Activated T-cell treated with anti-CD3 and anti-CD28 coated beads for 4 hours (primary cell): ENCODE data around the gene LRRC8B.
"Not testable (repeated sequence)": the region's sequence is repeated elsewhere in the genome, so short reads cannot be mapped to it uniquely, and the experiment has no call there.

ENCODE experiments used
- DNase-seq: peaks from one replicate; pipeline ENCODE4 v3.0.0-alpha.2; 2020

Gene LRRC8B

DNA sequence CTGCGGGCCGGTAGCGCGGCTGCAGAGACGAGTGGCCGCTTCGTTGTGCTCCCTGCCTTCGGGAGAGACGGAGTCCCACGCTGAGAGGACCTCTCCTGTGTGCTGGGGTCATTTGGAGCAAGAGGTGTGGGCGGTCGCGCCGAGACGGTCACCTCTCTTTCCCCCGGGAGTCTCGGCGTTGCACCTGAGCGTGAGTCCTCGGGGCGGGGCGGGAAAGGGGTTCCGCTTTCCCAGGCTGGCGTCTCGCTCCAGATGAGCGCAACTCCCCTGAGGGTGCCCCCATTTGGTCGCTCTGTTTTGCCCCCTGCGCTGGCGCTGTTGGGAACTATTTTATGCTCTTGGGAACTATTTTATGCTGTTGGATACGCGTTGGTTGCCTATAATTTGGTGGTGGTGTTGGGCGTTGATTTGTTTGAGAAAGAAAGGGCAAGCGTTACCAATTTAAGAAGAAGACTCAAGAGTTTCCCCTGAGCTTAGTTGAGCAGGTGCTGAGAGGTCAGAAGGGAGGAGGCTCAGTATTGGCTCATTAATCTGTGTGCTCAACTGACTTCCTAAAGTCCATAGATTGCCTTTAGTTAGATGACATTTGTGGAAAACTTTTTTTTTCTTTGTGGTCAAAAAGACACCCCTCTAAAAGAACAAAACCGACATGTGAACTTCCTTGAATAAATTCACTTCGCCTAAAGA, 683 bp downstream of the LRRC8B start:
- DNase-seq = peak; percentile 36

- DNase-seq = no peak
Measured at GRCh38 chr1:89527256-89527655, 2.6 kb downstream of the LRRC8B start.

- no peak for DNase-seq
Measured at GRCh38 chr1:89527750-89528381, 3.2 kb downstream of the LRRC8B start.

GRCh38 chr1:89528382-89528780, 3.8 kb downstream of the LRRC8B start:
- no peak for DNase-seq

- no peak for DNase-seq
Measured at GRCh38 chr1:89529196-89529595, 4.6 kb downstream of the LRRC8B start.

DNA sequence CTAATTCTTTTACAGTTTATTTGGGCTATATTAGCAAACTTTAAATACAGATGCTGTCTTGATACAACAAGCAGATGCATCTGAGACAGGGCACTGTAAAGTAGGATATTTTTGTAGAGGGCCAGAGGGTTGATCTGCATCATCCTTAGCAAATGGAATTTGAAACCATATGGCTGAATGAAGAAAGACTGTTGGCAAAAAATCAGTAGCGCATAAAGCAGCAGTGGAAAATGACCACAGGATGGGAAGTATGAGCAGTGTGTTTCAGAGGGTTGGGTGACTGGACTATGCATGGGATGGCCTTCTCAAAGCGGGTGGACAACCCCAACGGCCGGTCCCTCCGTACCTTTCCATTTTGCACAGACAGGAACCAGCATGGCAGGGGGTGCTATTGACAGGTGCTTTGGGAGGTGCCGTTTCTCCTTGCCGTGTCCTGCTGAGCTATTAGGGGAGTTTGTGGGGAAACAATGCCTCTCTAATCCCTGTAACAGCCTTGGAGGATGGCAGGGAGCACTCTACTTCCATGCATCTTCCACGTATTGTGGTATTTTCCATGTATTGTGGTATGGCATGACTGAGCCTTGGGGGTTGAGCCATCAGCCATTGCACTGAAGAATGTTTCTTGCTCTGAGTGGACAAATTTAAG, 5.9 kb downstream of the LRRC8B start:
- no peak for DNase-seq

DNA sequence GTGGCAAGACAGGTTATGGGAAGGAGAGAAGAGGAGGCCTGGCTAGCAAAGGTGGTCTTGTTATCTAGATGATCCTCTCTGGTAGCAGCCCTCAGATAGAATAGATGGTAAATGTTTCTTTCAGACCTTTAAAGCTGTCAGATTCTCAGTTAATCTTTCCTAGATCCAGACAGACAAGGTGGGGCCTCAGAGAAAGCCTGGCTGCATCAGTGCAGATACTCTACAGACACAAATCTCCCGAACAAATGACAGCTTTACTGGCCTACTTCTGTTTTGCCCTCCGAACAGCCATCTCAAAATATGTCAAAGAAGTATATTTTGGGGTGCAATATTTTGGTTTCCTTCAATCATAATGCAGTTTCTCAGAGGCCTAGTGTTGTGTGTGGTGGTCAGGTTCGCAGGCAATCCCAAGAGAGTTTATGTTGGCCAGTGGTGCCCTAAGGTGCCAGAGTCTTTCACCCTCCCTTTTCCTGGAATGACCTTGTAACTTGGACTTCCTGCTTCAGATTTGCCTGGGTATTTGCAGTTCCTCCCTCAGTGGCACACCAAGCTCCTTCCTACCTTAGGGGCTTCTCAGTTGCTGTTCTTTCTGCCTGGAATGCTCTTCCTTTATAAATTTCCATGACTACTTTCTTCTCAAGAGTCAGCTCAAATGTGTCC, 7.0 kb downstream of the LRRC8B start:
- DNase-seq = no peak

DNA sequence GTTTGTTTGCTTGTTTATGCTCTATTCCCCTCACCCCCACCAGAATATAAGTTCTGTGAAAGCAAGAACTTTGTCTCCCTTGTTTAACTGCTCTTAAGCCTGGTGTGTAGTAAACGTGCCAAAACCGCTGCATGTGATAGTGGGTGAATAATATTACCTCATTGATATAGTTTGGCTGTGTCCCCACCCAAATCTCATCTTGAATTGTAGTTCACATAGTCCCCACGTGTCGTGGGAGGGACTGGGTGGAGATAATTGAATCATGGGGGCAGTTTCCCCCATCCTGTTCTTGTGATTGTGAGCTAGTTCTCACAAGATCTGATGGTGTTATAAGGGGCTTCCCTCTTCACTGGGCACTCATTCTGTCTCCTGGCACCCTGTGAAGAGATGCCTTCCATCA, 7.6 kb downstream of the LRRC8B start:
- no peak for DNase-seq

- no peak for DNase-seq
Measured at GRCh38 chr1:89532866-89533265, 8.2 kb downstream of the LRRC8B start.

GRCh38 chr1:89535537-89535936, 10.9 kb downstream of the LRRC8B start:
- no peak for DNase-seq

DNA sequence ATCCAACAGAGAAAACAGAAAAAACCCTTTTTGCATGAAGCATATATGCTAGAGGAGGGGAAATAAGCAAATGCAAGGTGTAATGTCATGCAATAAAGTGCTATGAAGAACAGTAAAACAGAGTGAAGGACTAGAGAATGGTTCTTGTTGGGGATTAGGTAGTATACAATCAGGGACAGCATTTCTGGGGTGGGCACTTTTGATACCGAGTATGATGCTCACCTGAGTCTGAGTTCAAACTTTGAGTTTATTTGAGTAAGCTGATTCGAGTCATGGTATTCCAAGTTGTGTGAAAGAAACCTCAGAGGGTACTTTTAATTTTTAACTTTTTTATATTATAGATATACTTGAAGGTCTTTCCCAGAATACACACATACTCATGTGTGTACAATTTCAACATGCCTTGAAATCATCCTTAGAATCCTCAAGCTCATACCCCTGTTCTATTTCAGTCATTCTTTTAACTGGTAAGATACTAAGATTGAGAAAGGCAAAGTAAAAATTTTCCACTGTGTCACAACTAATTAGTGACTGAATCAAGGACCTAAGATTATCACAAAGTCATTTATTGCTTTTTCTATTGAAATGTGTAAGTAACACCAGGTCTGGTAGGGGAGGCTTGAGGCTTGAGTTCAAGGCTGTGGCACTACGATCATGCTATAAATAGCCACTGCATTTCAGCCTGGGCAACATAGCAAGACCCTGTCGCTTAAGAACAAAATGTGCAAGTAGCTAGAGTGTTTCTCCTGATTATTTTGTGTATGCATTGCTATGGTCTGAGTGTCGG, 12.1 kb downstream of the LRRC8B start:
- no peak for DNase-seq

DNA sequence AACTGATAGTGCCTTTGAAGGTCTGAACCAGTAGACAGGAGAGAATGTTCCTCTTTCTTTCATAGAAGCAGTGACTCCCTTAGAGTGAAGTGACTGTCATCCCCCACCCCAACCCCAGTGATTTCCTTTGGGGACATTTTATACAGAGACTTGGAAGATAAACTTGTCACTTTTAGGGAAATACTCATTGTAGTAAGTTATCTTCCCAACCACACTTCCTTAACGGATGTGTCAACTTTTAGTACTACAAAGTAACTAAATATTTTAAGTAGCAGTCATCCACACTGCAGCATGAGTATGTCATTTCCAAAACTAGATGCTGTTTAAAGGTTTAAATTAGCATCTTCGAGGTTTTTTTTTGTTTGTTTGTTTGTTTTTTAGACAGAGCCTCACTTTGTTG, 13.7 kb downstream of the LRRC8B start:
- no peak for DNase-seq

- no peak for DNase-seq
Measured at GRCh38 chr1:89539128-89539527, 14.5 kb downstream of the LRRC8B start.

GRCh38 chr1:89540406-89540970, 15.9 kb downstream of the LRRC8B start:
- no peak for DNase-seq

DNA sequence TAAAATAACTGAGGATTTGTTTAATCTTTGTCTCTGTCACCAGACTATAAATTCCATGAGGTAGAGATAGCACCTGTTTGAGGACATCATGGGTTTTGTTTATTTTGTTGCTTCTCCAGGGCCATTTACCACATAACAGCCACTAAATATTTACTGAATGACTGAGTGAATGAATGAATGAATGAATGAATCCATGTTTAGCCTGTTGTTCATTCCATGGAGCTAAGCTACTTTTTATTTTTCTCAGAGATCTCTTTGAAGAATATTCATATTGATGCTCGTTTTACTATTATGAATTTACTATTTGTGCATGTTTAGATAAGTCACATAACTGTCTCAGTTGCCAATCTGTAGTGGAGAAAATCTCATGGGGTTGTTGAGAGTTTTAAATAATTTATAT, 17.7 kb downstream of the LRRC8B start:
- no peak for DNase-seq

- not testable (repeated sequence) for DNase-seq
Measured at GRCh38 chr1:89543632-89544031, 19.0 kb downstream of the LRRC8B start.

DNA sequence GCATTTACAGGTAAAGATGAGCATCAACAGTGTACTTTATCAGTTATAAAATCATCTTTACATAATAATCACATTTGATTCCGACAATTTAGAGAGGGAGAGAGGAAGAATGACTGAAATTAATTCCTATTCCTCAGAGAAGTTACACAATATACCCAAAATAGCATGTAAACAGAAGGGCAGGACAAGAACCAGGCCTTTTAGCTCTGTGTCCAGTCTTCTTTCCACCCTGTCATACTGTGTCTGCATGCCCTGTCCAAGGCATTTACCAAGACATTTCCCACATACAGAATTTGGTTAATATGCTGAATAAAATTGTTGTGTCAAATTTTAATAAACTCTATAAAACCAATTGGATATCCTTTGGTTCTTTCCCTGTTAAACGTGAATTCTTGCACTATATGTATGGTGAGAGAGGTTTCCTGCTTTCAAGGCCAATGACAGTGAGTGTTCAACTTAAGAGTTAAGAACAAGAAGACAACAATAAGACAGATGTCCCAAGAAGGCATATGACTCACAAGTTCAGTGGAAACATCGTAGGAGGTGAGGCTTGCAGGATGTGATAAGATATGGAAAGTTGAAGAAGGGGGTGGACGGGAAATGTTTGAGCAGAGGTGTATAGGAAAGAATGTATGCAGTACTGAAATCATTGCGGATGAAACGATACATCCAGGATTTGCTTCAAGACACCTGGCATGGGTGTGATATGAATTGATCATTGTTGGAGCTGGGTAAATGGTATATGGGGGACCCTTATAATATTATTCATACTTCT, 20.8 kb downstream of the LRRC8B start:
- DNase-seq = peak; percentile 57

DNA sequence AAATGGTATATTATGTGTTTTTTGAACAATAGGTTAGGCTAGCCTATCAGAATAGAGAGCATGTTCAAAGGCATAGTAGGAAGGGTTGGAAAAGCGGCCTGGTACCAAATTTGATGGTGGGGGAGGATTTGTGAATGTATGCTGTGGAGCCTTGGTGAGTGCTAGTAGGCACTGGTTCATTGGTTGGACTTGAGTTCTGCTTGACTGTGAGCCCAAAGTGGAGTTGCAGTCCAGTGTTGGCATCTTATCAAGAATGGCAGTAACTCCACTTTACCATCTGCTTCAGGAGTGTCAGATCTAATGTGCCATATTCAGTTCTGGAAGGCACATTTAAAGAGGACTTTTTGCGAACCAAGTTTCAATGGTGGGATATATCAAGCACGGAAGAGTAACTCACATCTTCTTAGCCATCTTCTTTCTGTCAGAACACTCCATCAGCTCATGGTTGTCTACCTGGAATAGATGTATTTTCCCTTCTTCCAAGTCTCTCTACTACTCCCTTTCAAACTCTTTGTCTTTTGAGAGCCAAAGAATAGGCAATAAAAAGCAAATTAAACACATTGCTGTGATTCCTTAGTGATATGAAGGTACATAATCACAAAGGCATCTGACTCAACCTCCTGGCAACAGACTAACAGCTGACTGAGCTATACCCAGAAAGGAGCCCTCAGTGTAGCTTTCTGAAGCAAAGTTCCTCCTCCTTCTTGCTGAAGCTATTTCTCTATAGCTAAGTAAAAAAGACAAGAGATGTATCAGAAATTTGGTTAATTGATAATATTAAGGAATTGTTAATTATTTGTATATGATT, 21.7 kb downstream of the LRRC8B start:
- DNase-seq = no peak

GRCh38 chr1:89546934-89547562, 22.4 kb downstream of the LRRC8B start:
- DNase-seq = no peak

GRCh38 chr1:89547563-89548116, 23.0 kb downstream of the LRRC8B start:
- no peak for DNase-seq
